Placental pericyte (primary cell): Measurements from ENCODE around the gene RGL3. TPM values are rescaled to one million over a fixed set of nuclear protein-coding genes. Genes with fewer than 3 reads are reported as not detected.

Source experiments
- small RNA-seq: library from RNA; depleted of rRNA; stranded (forward); fragments of <200 nt; gene quantifications from one replicate; pipeline ENCODE3, GENCODE V24; 2012; ENCODE audit warnings: low replicate concordance
- total RNA-seq: library from RNA; depleted of rRNA; stranded (reverse); fragments of >200 nt; gene quantifications from 2 replicates; pipeline ENCODE4 v1.2.3, GENCODE V29; 2012

The RGL3 gene
- 1.4 and 2.4 TPM in 2 replicates for total RNA-seq

DNA sequence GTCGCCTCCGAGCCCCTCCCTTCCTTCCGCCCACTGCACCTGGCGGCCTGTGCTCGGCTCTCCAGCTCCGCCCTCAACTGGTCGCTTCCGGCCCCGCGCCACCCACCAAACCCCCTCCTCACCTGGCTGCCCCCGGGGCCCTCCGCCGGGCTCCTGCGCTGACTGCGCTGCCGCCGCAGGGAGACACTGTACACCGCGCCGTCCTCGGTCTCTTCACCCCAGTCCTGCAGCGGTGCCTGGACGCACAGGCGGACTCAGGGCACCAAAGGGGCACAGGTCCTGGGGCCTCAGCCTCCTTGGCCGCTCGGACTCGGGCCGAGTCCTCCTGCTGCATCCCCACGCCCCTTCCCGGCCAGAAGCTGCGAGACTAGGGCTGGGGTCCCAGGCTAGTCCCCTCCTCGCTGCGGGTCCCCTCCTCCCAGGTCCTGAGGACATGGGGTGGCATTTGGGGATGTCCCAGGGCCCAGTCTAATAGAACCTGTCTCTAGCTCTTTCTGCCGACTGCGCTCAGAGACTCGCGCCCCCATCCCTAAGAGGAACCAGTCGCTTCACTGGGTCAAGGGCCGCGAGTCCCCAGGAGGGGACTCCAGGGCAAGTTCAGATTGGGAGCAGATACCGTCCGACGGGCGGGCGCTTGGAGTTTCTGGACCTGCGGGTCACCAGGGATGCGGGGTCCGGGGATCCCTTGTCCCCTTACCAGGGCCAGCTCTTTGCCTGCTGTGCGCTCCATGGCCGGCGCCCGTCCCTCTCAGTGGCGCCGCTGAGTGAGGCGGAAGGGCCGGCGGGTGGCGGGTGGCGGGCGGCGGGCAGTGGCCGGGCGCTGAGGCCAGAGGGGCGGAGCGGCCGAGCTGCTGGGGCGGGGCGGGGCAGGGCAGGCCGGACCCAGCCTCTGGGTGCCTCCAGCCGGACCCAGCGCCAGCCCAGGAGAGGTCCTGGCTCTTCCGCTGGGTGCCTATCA lies at the start of gene RGL3:
TSS of gene RGL3 (minus strand) at position 766 of the 958 bp plus-strand sequence. CDS start at position 730, 36 bp downstream.

GRCh38 chr19:11435057-11435832 lies 16.1 kb upstream of the RGL3 start, which contains the start of the genes ODAD3 and PRKCSH:
Gene ODAD3 (minus strand): TSS chr19:11435121. CDS start chr19:11435016, 105 bp downstream.
Gene PRKCSH (plus strand): TSS chr19:11435635. CDS start chr19:11436118, 483 bp downstream.

DNA sequence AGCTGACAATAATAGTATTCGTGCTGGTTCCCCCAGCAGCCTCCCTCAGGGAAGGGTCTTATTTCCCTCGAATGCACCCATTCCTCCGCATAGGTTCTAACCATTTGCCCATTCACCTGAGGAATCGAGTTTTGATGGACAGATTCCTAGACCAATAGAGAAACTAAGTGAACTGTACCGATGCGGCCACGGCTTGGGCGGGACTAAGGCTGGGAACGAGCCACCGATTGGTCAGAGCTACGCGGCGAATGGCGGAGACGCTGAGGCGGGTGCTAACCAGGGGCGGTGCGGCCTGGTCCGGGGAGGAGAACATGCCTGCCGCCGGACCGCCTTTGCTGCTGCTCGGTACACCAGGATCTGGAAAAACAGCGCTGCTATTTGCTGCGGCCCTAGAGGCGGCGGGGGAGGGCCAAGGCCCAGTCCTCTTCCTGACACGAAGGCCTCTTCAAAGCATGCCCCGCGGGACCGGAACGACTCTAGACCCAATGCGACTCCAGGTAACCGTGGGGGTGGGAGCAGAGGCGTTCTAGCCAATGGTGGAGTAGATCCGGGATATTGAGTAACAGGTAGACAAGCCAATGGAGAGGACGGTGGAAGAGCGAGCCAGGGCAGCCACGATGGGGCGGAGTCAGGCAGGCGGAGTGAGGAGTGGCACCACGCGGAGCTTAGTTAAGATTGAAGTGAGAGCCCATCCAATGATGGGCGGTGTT lies 44.5 kb downstream of the RGL3 start, which contains the start of gene SWSAP1:
TSS of gene SWSAP1 (plus strand) at position 234 of the 710 bp plus-strand sequence. CDS start at position 249, 15 bp downstream.

DNA sequence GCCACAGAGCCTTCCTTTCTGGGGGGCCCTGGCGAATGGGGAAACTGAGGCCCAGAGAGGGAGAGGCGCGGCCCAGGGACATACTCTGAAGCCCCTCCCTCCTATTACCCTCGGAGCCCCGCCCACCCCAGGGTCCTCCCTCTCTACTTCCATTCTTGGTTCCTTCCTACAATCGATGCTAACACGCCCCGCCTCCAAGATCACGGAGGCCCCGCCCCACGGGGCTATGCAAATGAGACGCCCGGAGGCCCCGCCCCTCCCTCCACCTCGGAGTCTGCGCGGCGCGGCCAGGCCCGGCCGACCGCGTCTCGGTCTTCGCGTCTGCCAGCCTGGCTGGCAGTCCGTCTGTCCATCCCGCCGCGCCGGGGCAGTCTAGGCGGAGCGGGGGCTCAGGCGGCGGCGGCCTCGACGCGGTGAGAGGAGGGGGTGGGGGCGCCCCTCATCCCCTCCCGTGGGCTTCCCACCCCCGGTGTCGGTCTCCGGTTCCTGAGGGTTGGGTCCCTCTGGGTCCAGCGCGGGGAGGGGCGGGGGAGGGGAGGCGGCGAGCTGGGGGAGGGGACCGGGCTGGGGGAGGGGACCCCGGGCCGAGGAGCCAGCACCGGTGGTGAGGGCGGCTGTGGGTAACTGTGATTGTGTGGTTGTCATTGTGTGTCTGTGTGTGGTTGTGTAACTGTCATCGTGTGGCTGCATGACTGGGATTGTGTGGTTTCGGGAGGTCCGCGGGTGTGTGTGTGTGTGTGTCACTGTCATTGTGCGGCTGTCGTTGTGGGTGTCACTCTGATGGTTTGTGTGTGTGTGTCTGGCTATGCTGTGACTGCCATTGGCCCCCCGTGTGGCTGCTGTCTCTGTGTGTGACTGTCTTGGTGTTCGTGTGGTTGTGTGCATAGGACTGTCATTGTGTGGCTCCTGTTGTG lies 63.7 kb downstream of the RGL3 start, which contains the start of gene PLPPR2:
TSS of gene PLPPR2 (plus strand) at position 273 of the 914 bp plus-strand sequence. CDS start 2,242 bp downstream, outside the sequence.

GRCh38 chr19:11346104-11346940 lies 72.8 kb downstream of the RGL3 start, which contains the start of the genes CCDC159 and TMEM205:
Gene CCDC159 (plus strand): TSS chr19:11346519. CDS start chr19:11346607, 88 bp downstream.
Gene TMEM205 (minus strand): TSS chr19:11346268. CDS start chr19:11345619, 649 bp downstream.

Small RNA genes within 50 kb of the gene (small RNA-seq; reads per million reads assigned to genes)
- gene RF00019: not detected

Other genes starting within 250 kb of the RGL3 start
- 331 and 441 TPM in 2 replicates for gene KANK2, start 221.8 kb downstream of the RGL3 start, total RNA-seq
- gene ANGPTL8, start 179.7 kb downstream of the RGL3 start, total RNA-seq: not detected in 2 replicates
- 14.0 and 30.8 TPM in 2 replicates for gene DOCK6, start 156.8 kb downstream of the RGL3 start, total RNA-seq
- not detected in 2 replicates for gene TSPAN16, start 123.2 kb downstream of the RGL3 start, total RNA-seq
- gene RAB3D, start 79.7 kb downstream of the RGL3 start, total RNA-seq: 8.6 and 26.9 TPM in 2 replicates
- 54.3 and 189 TPM in 2 replicates for gene TMEM205, start 73.0 kb downstream of the RGL3 start, total RNA-seq
- gene CCDC159, start 72.8 kb downstream of the RGL3 start, total RNA-seq: 4.7 and 12.5 TPM in 2 replicates
- gene PLPPR2, start 63.9 kb downstream of the RGL3 start, total RNA-seq: 17.8 and 21.7 TPM in 2 replicates
- gene SWSAP1, start 44.6 kb downstream of the RGL3 start, total RNA-seq: 0.72 and 1.1 TPM in 2 replicates
- gene EPOR, start 35.0 kb downstream of the RGL3 start, total RNA-seq: 5.9 and 19.5 TPM in 2 replicates
- 0.14 TPM in 1 of 2 replicates, not detected in the other for gene ODAD3, start 15.8 kb upstream of the RGL3 start, total RNA-seq
- gene PRKCSH, start 16.3 kb upstream of the RGL3 start, total RNA-seq: 163 and 165 TPM in 2 replicates
- under 0.01 TPM in 1 of 2 replicates, not detected in the other for gene ELAVL3, start 61.7 kb upstream of the RGL3 start, total RNA-seq
- gene ZNF653, start 86.5 kb upstream of the RGL3 start, total RNA-seq: 6.6 and 7.0 TPM in 2 replicates
- 30.4 and 38.1 TPM in 2 replicates for gene ECSIT, start 109.8 kb upstream of the RGL3 start, total RNA-seq
- 13.8 and 26.8 TPM in 2 replicates for gene CNN1, start 119.5 kb upstream of the RGL3 start, total RNA-seq
- gene ELOF1, start 139.9 kb upstream of the RGL3 start, total RNA-seq: 56.1 and 56.7 TPM in 2 replicates
- 10.3 and 12.7 TPM in 2 replicates for gene ACP5, start 158.3 kb upstream of the RGL3 start, total RNA-seq
- 14.7 and 15.2 TPM in 2 replicates for gene ZNF627, start 178.2 kb upstream of the RGL3 start, total RNA-seq